GM21737 (cell line): ENCODE measurements around the gene CUEDC1.

Source experiments
- ATAC-seq: cut with Tn5 transposase; IDR thresholded peaks from one replicate; pipeline ENCODE4 v1.9.1; 2021; ENCODE audit warnings: mild to moderate bottlenecking, moderate library complexity; ENCODE audit not compliant: unreplicated experiment

CUEDC1 gene

GRCh38 chr17:57880086-57880456 is 75.1 kb downstream of the CUEDC1 start:
- ATAC-seq = no peak

DNA sequence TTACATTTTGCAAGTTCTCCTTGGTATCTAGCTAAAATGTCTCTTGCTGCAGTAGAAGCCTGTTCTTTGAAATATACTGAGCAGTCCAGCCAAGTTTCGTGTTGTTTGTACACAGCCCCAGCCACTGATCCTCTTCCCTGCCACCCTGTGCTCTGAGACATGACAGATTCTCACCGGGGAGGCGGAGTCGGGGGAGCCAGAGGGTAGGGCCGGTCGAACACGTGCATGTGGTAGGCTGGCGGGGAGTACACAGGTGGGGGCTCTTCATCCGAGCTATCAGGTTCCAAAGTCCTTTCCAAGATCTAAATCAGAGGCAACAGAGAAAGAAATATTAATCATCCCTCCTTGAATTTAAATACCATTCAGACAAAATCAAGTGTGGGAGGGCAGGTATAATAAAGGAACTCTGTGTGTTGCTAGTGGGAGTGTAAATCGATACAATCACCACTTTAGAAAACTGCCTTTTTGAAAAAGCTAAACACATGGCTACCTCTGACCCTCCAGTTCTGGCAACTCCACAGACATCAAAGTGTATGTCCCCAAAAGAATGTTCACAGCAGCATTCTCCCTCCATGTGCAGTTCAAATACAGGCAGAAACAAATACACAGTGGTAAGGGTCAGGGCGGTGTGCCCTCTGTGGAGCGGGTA is 75.7 kb downstream of the CUEDC1 start:
- ATAC-seq = no peak

DNA sequence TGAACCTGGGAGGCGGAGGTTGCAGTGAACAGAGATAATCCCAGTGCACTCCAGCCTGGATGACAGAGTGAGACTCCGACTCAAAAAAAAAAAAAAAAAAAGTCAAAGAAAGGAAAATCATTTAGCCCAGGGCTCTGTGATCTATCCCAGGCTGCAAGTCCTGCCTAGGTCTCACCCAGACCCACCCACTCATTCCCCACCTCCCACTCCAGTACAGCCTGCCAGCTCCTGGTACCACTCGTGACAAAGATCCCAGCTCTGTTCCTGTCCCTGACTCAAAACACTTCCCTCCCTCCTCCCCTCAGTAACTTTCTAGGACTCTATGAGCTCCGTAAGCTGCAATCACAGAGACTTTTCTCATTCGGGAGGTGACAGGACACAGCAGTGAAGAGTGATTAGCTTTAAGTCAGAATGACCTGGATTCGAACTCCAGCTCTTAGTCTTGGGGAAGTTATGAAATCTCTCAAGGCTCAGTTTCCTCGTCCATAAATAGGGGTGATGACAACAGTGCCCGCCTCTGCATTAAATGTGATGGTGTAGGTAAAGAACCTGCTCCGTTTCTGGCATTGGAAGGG is 77.3 kb downstream of the CUEDC1 start:
- ATAC-seq = no peak

- ATAC-seq = no peak
Measured at GRCh38 chr17:57876866-57877237, 78.4 kb downstream of the CUEDC1 start.

GRCh38 chr17:57876023-57876865 is 79.0 kb downstream of the CUEDC1 start:
- ATAC-seq = no peak

DNA sequence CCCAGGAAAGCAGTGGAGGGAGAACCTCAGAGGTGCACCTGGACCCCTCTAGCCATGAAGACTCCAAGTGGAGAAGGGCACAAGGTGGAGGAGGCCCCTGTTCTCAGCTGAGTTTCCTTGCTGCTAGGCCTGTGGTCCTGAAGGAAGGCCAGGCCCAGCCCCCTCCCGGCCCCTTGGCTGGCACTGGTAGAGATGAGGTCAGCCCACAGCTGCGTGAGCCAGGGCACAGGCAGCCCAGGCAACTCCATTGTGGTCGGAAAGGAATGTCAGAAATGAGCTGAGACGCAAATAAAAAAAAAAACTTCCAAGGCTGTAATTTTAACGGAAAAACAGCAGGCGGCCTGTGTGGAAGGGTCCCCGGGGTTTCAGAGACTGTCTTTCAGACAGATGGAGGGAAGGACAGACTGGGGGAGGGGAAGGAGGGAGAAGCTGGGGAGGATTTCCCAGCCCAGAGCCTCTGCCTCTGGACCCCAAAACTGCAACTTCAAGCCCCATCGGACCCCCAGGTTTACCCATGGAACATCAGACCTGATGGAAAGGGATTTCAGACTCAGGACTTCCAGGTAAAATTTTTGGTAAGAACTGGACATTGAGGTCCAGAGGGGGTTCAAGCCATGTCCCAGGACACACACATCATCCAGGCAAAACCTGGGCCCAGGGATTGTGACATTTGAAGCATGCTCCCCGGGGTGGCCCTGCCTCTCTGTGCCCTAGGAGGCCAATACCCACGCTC is 79.8 kb downstream of the CUEDC1 start:
- no peak for ATAC-seq

DNA sequence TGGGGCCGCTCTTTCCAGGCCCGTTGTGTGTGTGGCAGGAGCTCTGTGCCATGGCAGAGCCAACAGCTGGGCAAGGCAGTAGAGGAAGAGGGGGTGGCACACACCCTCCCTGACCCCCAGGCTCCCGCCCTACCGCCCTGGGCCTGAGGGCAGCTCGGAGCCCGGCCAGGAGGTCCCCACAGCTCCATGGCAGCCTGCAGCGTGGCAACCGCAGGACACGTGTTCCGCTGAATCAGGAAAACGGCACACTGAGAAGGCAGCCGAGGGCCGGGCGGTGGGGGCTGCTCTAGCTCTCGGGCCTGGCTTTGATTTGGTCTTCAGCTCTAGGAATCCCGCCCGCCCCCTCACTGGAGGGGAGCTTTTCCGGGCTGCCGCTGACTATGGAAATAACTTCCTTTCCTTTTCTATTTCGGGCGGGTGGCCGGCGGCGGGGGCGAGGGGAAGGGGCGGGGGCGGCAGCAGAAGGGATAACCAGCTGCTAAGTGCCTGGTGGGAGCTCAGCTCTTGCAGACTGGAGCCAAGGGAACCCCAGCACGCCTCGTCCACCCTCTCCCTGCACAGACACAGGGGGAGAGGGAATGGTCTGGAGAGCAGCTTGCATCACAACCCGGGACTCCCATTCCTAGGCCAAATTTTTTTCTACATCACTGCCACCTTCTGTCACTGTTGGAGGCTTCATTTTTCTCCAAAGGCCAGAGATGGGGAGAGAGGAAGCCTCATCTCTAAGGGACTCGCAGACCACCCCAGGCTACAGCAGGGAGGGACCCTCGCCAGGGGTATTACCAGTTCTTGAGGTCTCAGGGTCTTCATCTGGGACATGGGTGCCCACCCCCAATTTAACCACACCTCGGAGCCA is 80.5 kb downstream of the CUEDC1 start:
- no peak for ATAC-seq

- ATAC-seq = no peak
Measured at GRCh38 chr17:57874058-57874419, 81.2 kb downstream of the CUEDC1 start.

- no peak for ATAC-seq
Measured at GRCh38 chr17:57873261-57874057, 81.8 kb downstream of the CUEDC1 start.

DNA sequence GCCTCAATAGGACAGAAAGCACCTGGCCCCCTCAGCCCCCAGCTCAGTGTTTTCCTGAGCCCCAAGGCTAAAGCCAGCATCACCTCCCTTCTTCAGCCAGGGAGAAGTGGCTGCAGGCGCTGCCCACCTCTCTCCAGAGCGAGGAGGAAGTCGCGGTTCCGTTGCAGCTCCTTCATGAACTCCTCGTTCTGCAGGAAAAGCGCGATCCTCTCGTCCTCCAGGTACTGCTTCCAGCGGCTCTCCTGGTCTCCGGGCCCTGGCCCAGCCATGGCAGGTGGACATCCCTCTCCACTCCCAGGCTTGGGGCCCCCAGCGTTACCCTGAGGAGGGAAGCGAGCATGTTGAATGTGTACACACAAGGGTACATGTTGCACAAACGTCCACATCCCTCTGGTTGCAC is 82.7 kb downstream of the CUEDC1 start:
- no peak for ATAC-seq

DNA sequence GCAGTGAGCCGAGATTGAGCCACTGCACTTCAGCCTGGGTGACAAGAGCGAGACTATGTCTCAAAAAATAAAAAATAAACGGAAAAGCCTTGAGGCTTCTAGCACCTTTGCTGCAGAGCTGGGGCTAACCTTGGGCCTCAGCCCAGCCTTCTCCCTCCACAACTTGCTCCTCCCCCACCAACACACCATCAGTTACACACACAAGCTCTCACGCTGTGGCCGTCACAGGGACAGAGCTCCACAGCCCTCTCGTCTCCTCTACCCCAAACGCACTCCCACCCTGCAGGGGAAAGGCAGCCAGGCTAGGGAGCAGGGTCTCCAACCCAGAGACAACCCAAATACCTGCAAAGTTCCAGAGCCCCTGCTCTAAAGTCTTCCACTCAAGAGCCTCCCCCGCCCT is 83.3 kb downstream of the CUEDC1 start:
- ATAC-seq = no peak

GRCh38 chr17:57871155-57871554 is 84.1 kb downstream of the CUEDC1 start:
- no peak for ATAC-seq

GRCh38 chr17:57870283-57870635 is 85.0 kb downstream of the CUEDC1 start:
- no peak for ATAC-seq

DNA sequence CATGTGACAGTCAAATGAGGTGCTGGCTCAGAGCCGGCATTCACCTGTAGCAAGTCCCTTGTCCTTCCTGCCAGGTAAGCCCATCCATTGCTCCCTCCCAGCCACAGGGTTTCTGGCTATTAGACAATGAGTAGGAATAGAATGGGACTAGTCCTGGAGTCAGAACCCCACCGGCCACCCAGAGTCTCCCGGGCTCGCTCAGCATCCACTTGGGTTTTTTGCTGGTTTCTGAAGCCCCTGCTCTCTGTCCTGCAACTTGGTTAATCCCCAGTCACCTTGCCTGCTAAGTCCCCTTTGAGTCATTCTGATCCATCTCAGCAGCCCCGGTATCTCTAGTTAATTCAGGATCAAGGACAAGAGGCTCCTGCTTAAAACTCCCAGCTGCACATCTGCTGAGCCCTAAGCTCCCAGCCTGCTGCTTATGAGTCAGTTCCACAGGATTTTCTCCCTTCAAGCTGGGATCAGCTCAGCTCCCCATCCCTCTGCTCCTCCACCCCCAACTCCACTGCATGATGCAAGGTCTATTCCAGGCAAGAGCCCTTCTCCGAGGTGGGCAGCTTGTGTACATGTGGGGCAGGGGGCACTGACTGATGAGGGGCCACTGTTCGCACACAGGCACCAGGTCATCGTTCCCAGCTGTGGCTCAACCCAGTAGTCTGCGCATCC is 85.5 kb downstream of the CUEDC1 start:
- no peak for ATAC-seq

- no peak for ATAC-seq
Measured at GRCh38 chr17:57868910-57869616, 86.1 kb downstream of the CUEDC1 start.

- ATAC-seq = peak; percentile 59
Measured at GRCh38 chr17:57868007-57868909, 87.0 kb downstream of the CUEDC1 start.

- no peak for ATAC-seq
Measured at GRCh38 chr17:57867126-57867525, 88.1 kb downstream of the CUEDC1 start.

DNA sequence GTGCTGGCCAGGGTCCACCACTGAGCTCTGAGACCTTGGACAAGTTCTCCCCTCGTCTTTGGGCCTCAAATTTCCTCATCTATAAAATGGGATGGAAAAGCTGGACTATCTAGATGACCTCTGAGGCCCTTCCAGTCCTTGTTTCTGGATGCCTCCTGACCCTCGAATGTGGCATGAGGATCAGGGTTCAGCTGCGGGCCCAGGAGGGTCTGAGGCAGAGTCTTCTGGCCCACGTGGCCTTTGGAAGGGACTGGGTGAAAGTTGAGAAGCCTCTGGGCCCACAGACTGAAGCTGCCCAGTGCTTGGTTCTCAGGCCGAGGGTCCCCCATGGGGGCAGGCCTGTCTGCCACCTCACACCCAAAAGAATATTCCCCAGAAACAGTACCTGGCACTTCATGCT is 88.5 kb downstream of the CUEDC1 start:
- ATAC-seq = no peak
